HCT116 (cell line): ENCODE results near the gene IL3. TPM values are rescaled to one million over a fixed set of nuclear protein-coding genes. Genes with fewer than 3 reads are reported as not detected.

Experiments
- ATAC-seq: fragments of 200-7000 bp; cut with Tn5 transposase; 2 replicates; pipeline ENCODE4 v1.9.1; 2020; ENCODE audit warnings: mild to moderate bottlenecking, moderate library complexity
- BruUV-seq: library from RNA; stranded (reverse); fragments of 400-500 nt; replicated peaks from 2 replicates; lab custom pipeline; 2021; lab: Mats Ljungman, UMichigan
- CTCF ChIA-PET: fragments of 300-600 bp; sonication (Branson Sonifier 250); formaldehyde crosslinking; loops from one replicate; lab custom pipeline; 2021; ENCODE audit warnings: antibody characterized with exemption; lab: Charles Lee
- POLR2A ChIA-PET: fragments of 300-600, 350-600 bp; sonication (Branson Sonifier 250); formaldehyde crosslinking; loops from one replicate; lab custom pipeline; 2021; ENCODE audit warnings: antibody characterized with exemption; lab: Charles Lee
- RAD21 ChIA-PET, 2 experiments: fragments of 300-600 bp; sonication (Branson Sonifier 250); formaldehyde crosslinking; loops; one replicate each; lab custom pipeline; 2023; ENCODE audit warnings: low total read pairs in 2 of 2; ENCODE audit not compliant: uncharacterized antibody in 2 of 2, unreplicated experiment in 2 of 2, low non-redundant PET in 1 of 2; lab: Charles Lee
- DNase-seq: peaks from one replicate; pipeline ENCODE4 v3.0.0-alpha.2; 2010; ENCODE audit warnings: low read depth, low spot score
- H2AFZ ChIP-seq: fragments of 200-600 bp; shearing (Covaris generic), sonication (generic); 2 replicates; pipeline ENCODE4 v1.6.1; 2017; ENCODE audit warnings: low read depth, mixed run types, mixed read lengths, antibody characterized with exemption, low read length; ENCODE audit not compliant: poor library complexity, severe bottlenecking
- H3K27ac ChIP-seq: 2 replicates; pipeline ENCODE4 v1.5.1; 2012; ENCODE audit warnings: low read depth, low read length
- H3K27me3 ChIP-seq: fragments of 200-600 bp; sonication (generic); 2 replicates; pipeline ENCODE4 v1.6.1; 2016; ENCODE audit warnings: mixed run types, low read length, mixed read lengths; ENCODE audit not compliant: insufficient read depth
- H3K36me3 ChIP-seq, 2 experiments: fragments of 200-500 bp in 1 of 2; fragments of 200-600 bp in 1 of 2; sonication (Bioruptor generic) in 1 of 2; sonication (generic) in 1 of 2; 2 replicates each; pipeline versions ENCODE4 v1.5.1 to v1.6.1; 2014 to 2016; ENCODE audit warnings: low read length in 2 of 2, inconsistent platforms in 1 of 2, mixed read lengths in 1 of 2, mixed run types in 1 of 2; ENCODE audit not compliant: insufficient read depth in 2 of 2, control insufficient read depth in 1 of 2
- H3K4me1 ChIP-seq, 2 experiments: fragments of 200-600 bp in 1 of 2; sonication (generic) in 1 of 2; 2 replicates each; pipeline versions ENCODE4 v1.5.1 to v1.6.1; 2012 to 2017; ENCODE audit warnings: low read length in 2 of 2, inconsistent platforms in 1 of 2, mild to moderate bottlenecking in 1 of 2, mixed read lengths in 1 of 2, mixed run types in 1 of 2, moderate library complexity in 1 of 2; ENCODE audit not compliant: insufficient read depth in 2 of 2, control insufficient read depth in 1 of 2
- H3K4me2 ChIP-seq: fragments of 200-600 bp; sonication (generic); 2 replicates; pipeline ENCODE4 v1.6.1; 2017; ENCODE audit warnings: mixed run types, low read length, mixed read lengths
- H3K4me3 ChIP-seq, 2 experiments: fragments of 200-600 bp in 1 of 2; sonication (generic) in 1 of 2; replicated peaks in 1 of 2; 2 replicates each; pipeline ENCODE4 v1.5.1; 2011 to 2016; ENCODE audit warnings: low read length in 2 of 2, control low read depth in 1 of 2, low read depth in 1 of 2, mild to moderate bottlenecking in 1 of 2, mixed read lengths in 1 of 2, mixed run types in 1 of 2
- H3K79me2 ChIP-seq: fragments of 200-600 bp; sonication (generic); 2 replicates; pipeline ENCODE4 v1.6.1; 2017; ENCODE audit warnings: mild to moderate bottlenecking, mixed run types, low read length, moderate library complexity, mixed read lengths; ENCODE audit not compliant: insufficient read depth
- H3K9ac ChIP-seq: fragments of 200-600 bp; sonication (generic); 2 replicates; pipeline ENCODE4 v1.6.1; 2016; ENCODE audit warnings: low read length, mixed read lengths
- H3K9me2 ChIP-seq: fragments of 200-600 bp; sonication (generic), shearing (Covaris generic); 2 replicates; pipeline ENCODE4 v1.6.1; 2017; ENCODE audit warnings: mixed run types, mild to moderate bottlenecking, moderate library complexity; ENCODE audit not compliant: insufficient read depth
- H3K9me3 ChIP-seq, 2 experiments: fragments of 200-500 bp in 1 of 2; fragments of 200-600 bp in 1 of 2; sonication (Bioruptor generic) in 1 of 2; sonication (generic) in 1 of 2; 2 replicates each; pipeline ENCODE4 v1.6.1; 2014 to 2017; ENCODE audit warnings: low read length in 2 of 2, mixed read lengths in 2 of 2, inconsistent platforms in 1 of 2, low read depth in 1 of 2, mild to moderate bottlenecking in 1 of 2, mixed run types in 1 of 2, moderate library complexity in 1 of 2; ENCODE audit not compliant: control insufficient read depth in 1 of 2, insufficient read depth in 1 of 2
- H4K20me1 ChIP-seq: fragments of 200-600 bp; sonication (generic), shearing (Covaris generic); 2 replicates; pipeline ENCODE4 v1.6.1; 2017; ENCODE audit warnings: mixed run types, mild to moderate bottlenecking, moderate library complexity; ENCODE audit not compliant: insufficient read depth
- ELF1 ChIP-seq: IDR thresholded peaks from 2 replicates; pipeline ENCODE4 v1.6.1; 2012; ENCODE audit warnings: low read depth, borderline replicate concordance
- POLR2AphosphoS5 ChIP-seq: IDR thresholded peaks from 2 replicates; pipeline ENCODE4 v1.6.1; 2011; ENCODE audit warnings: mild to moderate bottlenecking, low read depth, low read length, moderate library complexity
- SIN3A ChIP-seq: IDR thresholded peaks from 2 replicates; pipeline ENCODE4 v1.6.1; 2012; ENCODE audit warnings: low read depth
- ZFX ChIP-seq: fragments of 450-650 bp; IDR thresholded peaks from 2 replicates; pipeline ENCODE4 v1.6.1; 2017
- ZNF274 ChIP-seq: fragments of 200-500 bp; sonication (Bioruptor generic); IDR thresholded peaks from 2 replicates; pipeline ENCODE4 v1.6.1; 2014; ENCODE audit warnings: mild to moderate bottlenecking, low read depth, low read length, inconsistent platforms
- intact Hi-C: fragments of 100-400 bp; cut with micrococcal nuclease; formaldehyde crosslinking; loops from 2 replicates; pipeline ENCODE4 v1.10.0; 2022
- total RNA-seq: library from RNA; stranded (reverse); gene quantifications from one replicate; pipeline ENCODE4 v1.2.1, GENCODE V29; 2021; ENCODE audit not compliant: unreplicated experiment
- TF ChIP-seq, protein P1 (sequence below): IDR thresholded peaks from 2 replicates; pipeline ENCODE4 v1.6.1; 2012; ENCODE audit warnings: low read depth
- TF ChIP-seq, protein P2 (sequence below), 3 experiments: fragments of 200-600 bp in 1 of 3; sonication (generic) in 1 of 3; IDR thresholded peaks in 2 of 3; conservative IDR thresholded peaks in 1 of 3; 2 replicates each; pipeline ENCODE4 v1.5.1; 2012 to 2017; ENCODE audit warnings: low read depth in 2 of 3, low read length in 2 of 3, antibody characterized with exemption in 1 of 3, borderline replicate concordance in 1 of 3, control low read depth in 1 of 3, mild to moderate bottlenecking in 1 of 3, mixed read lengths in 1 of 3, mixed run types in 1 of 3, moderate library complexity in 1 of 3; ENCODE audit not compliant: insufficient read depth in 1 of 3
- TF ChIP-seq, protein P3 (sequence below): IDR thresholded peaks from 2 replicates; pipeline ENCODE4 v1.6.1; 2012

Gene IL3
- total RNA-seq, 1 experiment from 2014 or later = not detected

DNA sequence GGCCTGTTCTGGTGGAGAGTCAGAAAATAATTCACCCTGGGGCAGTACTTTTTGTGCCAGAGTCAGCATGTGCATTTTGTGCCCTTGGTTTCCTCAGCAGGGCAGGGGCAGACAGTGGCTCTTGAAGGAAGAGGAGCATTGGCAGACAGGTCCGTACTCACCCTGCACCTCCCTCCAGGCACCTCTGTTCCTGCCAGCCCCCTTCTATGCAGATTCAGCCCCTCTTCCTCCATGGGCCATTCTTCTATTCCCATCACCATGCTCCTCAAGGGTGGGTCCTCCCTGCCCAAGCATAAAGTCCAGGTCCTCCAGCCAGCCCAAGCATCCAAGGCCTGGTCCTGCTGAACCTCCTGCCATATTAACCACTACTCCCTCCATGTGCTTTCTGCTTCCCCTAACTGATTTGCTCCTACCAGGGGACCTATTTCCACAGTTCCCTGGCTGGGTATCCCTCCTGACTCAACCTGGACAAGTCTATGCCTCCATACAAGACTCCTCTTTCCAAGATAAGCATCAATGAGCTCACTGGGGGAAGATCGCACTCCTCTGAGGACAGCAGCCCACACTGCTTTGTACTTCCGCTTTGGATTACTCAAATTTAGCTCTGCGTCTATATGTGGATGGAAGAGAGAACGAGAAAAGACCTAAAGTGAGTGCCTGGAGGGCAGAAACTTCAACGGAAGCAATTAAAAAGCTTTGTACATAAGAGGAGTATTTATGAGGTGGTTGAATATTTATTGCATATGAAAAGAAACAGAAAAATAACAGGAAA is 39.7 kb upstream of the IL3 start:
- Histone ChIP-seq H3K9ac (no peak overlapping the region), H3K79me2 (no peaks in the 10 kb centered on the region), H3K27me3 (peaks cover 18% of the 10 kb centered on the region; the same call in 1 of the 2 replicates), H3K4me2 (no peak overlapping the region), H3K4me3 (no peak overlapping the region), H3K27ac (no peak overlapping the region), H4K20me1 (no peaks in the 10 kb centered on the region), H3K9me2 (no peaks in the 10 kb centered on the region), H3K4me1 (no peaks in the 10 kb centered on the region), H2AFZ (no peak overlapping the region), H3K9me3 (no peaks in the 10 kb centered on the region), H3K36me3 (no peaks in the 10 kb centered on the region)
- intact Hi-C loops = no loop called here
- no peak for DNase-seq
- ChIA-PET POLR2A (no interaction called here), CTCF (no interaction called here), RAD21 (no interaction called here)
- no TSS peak for BruUV-seq
- no peak for TF ChIP-seq ZNF274
- TF ChIP-seq, protein P1, sequence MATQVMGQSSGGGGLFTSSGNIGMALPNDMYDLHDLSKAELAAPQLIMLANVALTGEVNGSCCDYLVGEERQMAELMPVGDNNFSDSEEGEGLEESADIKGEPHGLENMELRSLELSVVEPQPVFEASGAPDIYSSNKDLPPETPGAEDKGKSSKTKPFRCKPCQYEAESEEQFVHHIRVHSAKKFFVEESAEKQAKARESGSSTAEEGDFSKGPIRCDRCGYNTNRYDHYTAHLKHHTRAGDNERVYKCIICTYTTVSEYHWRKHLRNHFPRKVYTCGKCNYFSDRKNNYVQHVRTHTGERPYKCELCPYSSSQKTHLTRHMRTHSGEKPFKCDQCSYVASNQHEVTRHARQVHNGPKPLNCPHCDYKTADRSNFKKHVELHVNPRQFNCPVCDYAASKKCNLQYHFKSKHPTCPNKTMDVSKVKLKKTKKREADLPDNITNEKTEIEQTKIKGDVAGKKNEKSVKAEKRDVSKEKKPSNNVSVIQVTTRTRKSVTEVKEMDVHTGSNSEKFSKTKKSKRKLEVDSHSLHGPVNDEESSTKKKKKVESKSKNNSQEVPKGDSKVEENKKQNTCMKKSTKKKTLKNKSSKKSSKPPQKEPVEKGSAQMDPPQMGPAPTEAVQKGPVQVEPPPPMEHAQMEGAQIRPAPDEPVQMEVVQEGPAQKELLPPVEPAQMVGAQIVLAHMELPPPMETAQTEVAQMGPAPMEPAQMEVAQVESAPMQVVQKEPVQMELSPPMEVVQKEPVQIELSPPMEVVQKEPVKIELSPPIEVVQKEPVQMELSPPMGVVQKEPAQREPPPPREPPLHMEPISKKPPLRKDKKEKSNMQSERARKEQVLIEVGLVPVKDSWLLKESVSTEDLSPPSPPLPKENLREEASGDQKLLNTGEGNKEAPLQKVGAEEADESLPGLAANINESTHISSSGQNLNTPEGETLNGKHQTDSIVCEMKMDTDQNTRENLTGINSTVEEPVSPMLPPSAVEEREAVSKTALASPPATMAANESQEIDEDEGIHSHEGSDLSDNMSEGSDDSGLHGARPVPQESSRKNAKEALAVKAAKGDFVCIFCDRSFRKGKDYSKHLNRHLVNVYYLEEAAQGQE = no peak
- no peak for ATAC-seq

DNA sequence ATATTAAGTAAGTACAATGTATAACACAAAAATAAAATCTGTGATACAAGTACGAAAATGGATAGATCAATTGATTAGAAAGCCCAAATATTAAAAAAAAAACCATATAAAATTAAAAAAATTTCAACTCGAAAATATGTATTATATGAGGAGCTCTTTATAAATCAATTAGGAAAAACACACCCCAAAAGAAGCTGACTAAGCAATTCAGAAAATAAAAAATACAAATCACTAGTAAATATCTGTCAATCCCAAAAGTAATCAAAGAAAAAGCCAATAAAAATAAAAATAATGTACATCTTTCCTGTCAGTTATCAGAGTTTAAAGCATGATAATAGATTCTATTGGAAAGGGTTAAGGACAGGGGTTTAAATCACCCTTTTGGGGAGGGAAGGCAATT is 38.8 kb upstream of the IL3 start:
- no peak overlapping the region for H3K9ac ChIP-seq
- no TSS peak for BruUV-seq
- no peaks in the 10 kb centered on the region for H3K79me2 ChIP-seq
- ATAC-seq (no peak), DNase-seq (no peak)
- H4K20me1 ChIP-seq = no peaks in the 10 kb centered on the region
- no peak overlapping the region for H3K4me2 ChIP-seq
- H3K4me1 ChIP-seq = no peaks in the 10 kb centered on the region
- intact Hi-C loops = no loop called here
- peaks cover 13% of the 10 kb centered on the region; the same call in 1 of the 2 replicates for H3K27me3 ChIP-seq
- H3K4me3 ChIP-seq = no peak overlapping the region
- ChIA-PET RAD21 (no interaction called here), CTCF (no interaction called here), POLR2A (no interaction called here)
- H3K9me3 ChIP-seq = no peaks in the 10 kb centered on the region
- H3K27ac ChIP-seq = no peak overlapping the region
- H2AFZ ChIP-seq = no peak overlapping the region
- no peaks in the 10 kb centered on the region for H3K36me3 ChIP-seq
- H3K9me2 ChIP-seq = no peaks in the 10 kb centered on the region
- TF ChIP-seq POLR2AphosphoS5 (no peak), ELF1 (no peak), ZFX (no peak), ZNF274 (no peak), SIN3A (no peak)
- TF ChIP-seq, protein P2, sequence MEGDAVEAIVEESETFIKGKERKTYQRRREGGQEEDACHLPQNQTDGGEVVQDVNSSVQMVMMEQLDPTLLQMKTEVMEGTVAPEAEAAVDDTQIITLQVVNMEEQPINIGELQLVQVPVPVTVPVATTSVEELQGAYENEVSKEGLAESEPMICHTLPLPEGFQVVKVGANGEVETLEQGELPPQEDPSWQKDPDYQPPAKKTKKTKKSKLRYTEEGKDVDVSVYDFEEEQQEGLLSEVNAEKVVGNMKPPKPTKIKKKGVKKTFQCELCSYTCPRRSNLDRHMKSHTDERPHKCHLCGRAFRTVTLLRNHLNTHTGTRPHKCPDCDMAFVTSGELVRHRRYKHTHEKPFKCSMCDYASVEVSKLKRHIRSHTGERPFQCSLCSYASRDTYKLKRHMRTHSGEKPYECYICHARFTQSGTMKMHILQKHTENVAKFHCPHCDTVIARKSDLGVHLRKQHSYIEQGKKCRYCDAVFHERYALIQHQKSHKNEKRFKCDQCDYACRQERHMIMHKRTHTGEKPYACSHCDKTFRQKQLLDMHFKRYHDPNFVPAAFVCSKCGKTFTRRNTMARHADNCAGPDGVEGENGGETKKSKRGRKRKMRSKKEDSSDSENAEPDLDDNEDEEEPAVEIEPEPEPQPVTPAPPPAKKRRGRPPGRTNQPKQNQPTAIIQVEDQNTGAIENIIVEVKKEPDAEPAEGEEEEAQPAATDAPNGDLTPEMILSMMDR (IDR thresholded peaks at IDR 0.05 in 2 of 3, conservative IDR thresholded peaks at IDR 0.05 in 1 of 3; ENCODE audit: borderline replicate concordance in 1 of 3, insufficient read depth in 1 of 3, low read depth in 2 of 3, low read length in 2 of 3) = no peak
- TF ChIP-seq, protein P3, sequence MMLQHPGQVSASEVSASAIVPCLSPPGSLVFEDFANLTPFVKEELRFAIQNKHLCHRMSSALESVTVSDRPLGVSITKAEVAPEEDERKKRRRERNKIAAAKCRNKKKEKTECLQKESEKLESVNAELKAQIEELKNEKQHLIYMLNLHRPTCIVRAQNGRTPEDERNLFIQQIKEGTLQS = no peak
- TF ChIP-seq, protein P1 = no peak
